Epithelial cell of esophagus (primary cell): ENCODE measurements around the gene IFNL3.

Source experiments
- DNase-seq: peaks from one replicate; pipeline ENCODE4 v3.0.0; 2010; ENCODE audit warnings: low read depth
- H3K4me3 ChIP-seq: 2 replicates; pipeline ENCODE4 v1.5.1; 2011; ENCODE audit warnings: mild to moderate bottlenecking, low read length, control low read depth
- TF ChIP-seq, protein P1 (sequence below): IDR thresholded peaks from 2 replicates; pipeline ENCODE4 v1.5.1; 2011; ENCODE audit warnings: low read depth, mild to moderate bottlenecking, low read length, control low read depth, inconsistent platforms; ENCODE audit not compliant: insufficient read depth; ENCODE audit errors: missing control alignments

IFNL3 gene

DNA sequence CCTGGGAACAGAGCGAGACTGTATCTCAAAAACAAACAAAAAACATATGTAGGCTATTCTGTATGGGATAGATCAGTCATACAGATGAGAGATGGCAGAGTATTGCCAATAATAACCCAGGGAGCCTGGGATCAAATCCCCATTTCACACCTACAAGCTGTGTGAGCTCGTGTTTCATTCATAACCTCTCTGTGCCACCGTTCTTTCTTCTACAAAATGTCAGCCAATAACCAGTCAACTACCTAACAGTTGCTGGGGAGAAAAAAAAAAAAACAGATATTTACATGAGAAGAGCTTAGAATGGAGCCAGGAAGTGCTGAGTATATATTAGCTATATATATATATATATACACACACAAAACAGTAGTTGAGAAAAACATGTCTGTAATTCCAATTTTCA lies 16.9 kb upstream of the IFNL3 start:
- DNase-seq = no peak
- H3K4me3 ChIP-seq = no peak overlapping the region
- TF ChIP-seq, protein P1, sequence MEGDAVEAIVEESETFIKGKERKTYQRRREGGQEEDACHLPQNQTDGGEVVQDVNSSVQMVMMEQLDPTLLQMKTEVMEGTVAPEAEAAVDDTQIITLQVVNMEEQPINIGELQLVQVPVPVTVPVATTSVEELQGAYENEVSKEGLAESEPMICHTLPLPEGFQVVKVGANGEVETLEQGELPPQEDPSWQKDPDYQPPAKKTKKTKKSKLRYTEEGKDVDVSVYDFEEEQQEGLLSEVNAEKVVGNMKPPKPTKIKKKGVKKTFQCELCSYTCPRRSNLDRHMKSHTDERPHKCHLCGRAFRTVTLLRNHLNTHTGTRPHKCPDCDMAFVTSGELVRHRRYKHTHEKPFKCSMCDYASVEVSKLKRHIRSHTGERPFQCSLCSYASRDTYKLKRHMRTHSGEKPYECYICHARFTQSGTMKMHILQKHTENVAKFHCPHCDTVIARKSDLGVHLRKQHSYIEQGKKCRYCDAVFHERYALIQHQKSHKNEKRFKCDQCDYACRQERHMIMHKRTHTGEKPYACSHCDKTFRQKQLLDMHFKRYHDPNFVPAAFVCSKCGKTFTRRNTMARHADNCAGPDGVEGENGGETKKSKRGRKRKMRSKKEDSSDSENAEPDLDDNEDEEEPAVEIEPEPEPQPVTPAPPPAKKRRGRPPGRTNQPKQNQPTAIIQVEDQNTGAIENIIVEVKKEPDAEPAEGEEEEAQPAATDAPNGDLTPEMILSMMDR = no peak

DNA sequence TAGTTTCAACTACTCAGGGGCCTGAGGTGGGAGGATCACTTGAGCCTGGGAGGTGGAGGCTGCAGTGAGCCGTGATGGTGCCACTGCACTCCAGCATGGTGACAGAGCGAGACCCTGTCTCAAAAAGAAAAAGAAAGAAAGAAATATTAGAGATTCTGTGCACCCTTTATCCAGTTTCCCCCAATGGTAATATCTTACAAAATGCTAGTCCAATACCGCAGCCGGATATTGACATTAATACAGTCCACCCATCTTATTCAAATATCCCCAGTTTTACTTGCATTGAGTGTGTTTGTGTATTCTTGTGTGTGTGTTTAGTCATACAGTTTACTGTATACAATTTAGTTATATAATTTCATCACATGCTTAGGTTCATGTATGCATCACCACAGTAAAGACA lies 12.4 kb upstream of the IFNL3 start:
- no peak for DNase-seq
- no peak overlapping the region for H3K4me3 ChIP-seq
- TF ChIP-seq, protein P1 = no peak

DNA sequence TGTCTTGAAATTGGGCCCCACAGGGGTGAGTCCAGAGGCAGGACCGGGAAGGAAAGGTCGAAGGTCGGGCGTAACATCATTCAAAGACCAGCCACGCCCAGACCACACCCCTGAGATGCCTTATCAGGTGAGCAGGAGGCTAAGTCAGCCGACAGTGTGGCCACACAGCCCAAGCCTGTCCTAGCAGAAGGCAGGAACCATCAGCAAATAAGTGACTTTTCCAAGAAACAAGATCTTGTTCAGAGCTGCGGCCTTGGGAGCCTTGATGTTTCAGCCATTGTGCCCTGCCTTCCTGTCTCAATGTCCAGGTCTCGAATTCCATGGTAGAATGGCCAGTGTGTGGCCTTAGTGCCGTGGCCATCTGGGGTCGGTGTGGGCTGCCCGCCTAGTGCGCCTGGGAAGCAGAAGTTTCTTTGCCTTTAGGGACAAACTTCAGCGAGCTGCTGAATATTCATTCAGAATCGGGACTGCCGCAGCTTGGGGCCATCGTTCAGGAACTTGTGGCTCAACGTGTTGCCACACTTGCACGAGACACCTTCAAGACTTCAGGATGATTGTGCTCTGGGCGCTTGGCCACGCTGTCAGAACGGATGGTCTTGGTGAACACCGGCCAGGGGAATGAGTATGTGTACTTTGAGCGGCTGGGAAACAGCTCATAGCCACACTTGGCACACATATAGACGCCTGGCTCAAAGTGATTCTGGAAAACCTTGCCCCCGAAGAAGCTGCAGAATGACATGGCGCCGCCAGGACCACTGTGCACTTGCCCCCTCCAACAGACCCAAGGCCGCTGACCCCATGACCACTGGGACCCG lies 9.9 kb upstream of the IFNL3 start:
- TF ChIP-seq, protein P1 = no peak

DNA sequence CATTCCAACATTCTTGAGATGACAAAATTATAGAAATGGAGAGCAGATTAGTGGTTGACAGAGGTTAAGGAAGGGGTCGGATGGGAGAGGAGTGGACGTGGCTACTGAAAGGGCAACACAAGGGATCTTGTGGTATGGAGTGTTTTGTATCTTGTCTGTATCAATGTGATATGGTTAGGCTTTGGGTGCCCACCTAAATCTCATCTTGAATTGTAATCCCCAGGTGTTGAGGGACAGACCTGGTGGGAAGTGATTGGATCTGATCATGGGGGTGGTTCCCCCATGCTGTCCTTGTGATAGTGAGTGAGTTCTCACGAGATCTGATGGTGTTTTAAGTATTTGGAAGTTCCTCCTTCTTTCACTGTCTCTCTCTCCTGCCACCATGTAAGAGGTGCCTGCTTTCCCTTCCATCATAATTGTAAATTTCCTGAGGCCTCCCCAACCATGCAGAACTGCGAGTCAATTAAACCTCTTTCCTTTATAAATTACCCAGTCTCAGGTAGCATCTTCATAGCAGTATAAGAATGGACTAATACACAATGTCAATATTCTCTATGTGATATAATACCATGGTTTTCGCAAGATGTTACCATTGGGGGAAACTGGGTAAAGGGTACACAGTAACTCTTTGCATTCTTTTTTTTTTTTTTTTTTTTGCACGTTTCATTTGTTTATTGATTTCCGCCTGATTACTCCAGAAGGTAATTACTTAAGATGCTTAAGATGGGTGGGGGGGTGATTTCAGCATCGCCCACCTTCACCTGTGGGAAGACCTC lies 8.8 kb upstream of the IFNL3 start:
- H3K4me3 ChIP-seq = no peak overlapping the region
- TF ChIP-seq, protein P1 = no peak
- DNase-seq = no peak

More for the DNA sequence above, 9.9 kb upstream of the IFNL3 start:
- no peak overlapping the region for H3K4me3 ChIP-seq
- DNase-seq = no peak

DNA sequence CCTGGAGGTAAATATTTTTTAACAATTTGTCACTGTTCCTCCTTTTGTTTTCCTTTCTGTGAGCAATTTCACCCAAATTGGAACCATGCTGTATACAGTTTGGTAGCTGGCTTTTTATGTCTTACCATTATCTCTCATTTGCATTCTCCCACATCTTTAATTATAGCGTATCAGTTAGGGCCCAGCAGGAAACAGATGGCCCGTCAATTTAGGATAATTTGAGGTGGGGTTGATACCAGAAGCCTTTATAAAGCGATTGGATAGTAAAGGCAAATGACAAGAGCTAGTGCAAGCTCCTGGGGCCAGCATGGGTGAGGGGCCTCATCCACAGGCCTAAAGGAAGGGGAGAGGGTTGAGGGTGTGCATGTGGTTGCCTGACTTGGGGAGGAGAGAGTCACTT lies 7.7 kb upstream of the IFNL3 start:
- H3K4me3 ChIP-seq = no peak overlapping the region
- TF ChIP-seq, protein P1 = no peak
- no peak for DNase-seq

DNA sequence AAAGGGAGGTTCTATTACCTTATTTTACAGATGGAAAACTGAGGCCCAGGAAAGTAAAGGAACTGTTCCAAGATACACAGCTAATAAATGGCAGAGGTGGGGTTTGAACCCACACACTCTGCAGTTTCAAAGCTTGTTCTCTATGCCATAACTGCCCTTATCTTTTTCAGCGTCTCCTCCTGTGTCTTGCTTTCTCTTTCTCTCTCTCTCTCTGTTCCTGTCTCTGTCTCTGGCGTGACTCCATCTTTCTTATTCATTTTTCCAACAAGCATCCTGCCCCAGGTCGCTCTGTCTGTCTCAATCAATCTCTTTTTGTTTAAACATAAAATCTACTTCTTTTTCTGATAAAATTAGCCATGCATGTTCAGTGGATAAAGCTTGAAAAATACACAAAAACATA lies 7.0 kb upstream of the IFNL3 start:
- no peak for DNase-seq
- no peak overlapping the region for H3K4me3 ChIP-seq
- TF ChIP-seq, protein P1 = no peak
